HG03460 (cell line): Measurements from ENCODE around the gene AFP.

Source experiments
- ATAC-seq: cut with Tn5 transposase; IDR thresholded peaks from one replicate; pipeline ENCODE4 v1.9.1; 2021; ENCODE audit not compliant: unreplicated experiment

Gene AFP

GRCh38 chr4:73458184-73459047 lies 22.4 kb downstream of the AFP start:
- ATAC-seq, result no peak

- ATAC-seq, result no peak
Measured at GRCh38 chr4:73459048-73459421, 23.0 kb downstream of the AFP start.

- ATAC-seq, result no peak
Measured at GRCh38 chr4:73460913-73461522, 25.0 kb downstream of the AFP start.

- no peak for ATAC-seq
Measured at GRCh38 chr4:73468170-73468569, 32.1 kb downstream of the AFP start.

- ATAC-seq, result no peak
Measured at GRCh38 chr4:73470728-73471127, 34.7 kb downstream of the AFP start.

- ATAC-seq, result no peak
Measured at GRCh38 chr4:73477176-73477575, 41.2 kb downstream of the AFP start.

GRCh38 chr4:73479323-73479722 lies 43.3 kb downstream of the AFP start:
- ATAC-seq, result no peak

- no peak for ATAC-seq
Measured at GRCh38 chr4:73481358-73481757, 45.3 kb downstream of the AFP start, which contains the start of gene AFM. Gene AFM (plus strand): TSS chr4:73481745. CDS start chr4:73481776, 31 bp downstream.

GRCh38 chr4:73485085-73485484 lies 49.1 kb downstream of the AFP start:
- ATAC-seq, result no peak

- no peak for ATAC-seq
Measured at GRCh38 chr4:73485596-73485995, 49.6 kb downstream of the AFP start.

- no peak for ATAC-seq
Measured at GRCh38 chr4:73486497-73486896, 50.5 kb downstream of the AFP start.

- ATAC-seq, result no peak
Measured at GRCh38 chr4:73487233-73487632, 51.2 kb downstream of the AFP start.

GRCh38 chr4:73499996-73500765 lies 64.2 kb downstream of the AFP start:
- no peak for ATAC-seq

- no peak for ATAC-seq
Measured at GRCh38 chr4:73501664-73502265, 65.7 kb downstream of the AFP start.

- no peak for ATAC-seq
Measured at GRCh38 chr4:73505567-73505966, 69.5 kb downstream of the AFP start.
